Urinary bladder (tissue), 4 donors: ENCODE measurements around the gene TMEM30B. TPM values are rescaled to one million over a fixed set of nuclear protein-coding genes. Genes with fewer than 3 reads are reported as not detected.

Experiments
- DNase-seq: peaks from one replicate; pipeline ENCODE4 v3.0.0-alpha.2; 2015; ENCODE audit errors: extremely low spot score
- H3K27ac ChIP-seq: one replicate; pipeline ENCODE4 v1.5.1; 2013; ENCODE audit warnings: low read depth, mild to moderate bottlenecking, moderate library complexity
- H3K36me3 ChIP-seq: one replicate; pipeline ENCODE4 v1.6.1; 2013; ENCODE audit warnings: mild to moderate bottlenecking, moderate library complexity; ENCODE audit not compliant: insufficient read depth
- H3K4me1 ChIP-seq: one replicate; pipeline ENCODE4 v1.6.1; 2013; ENCODE audit warnings: mild to moderate bottlenecking, moderate library complexity; ENCODE audit not compliant: insufficient read depth
- H3K4me3 ChIP-seq: one replicate; pipeline ENCODE4 v1.5.1; 2013; ENCODE audit warnings: low read depth, low read length
- WGBS: extraction: QIAGEN DNeasy Blood & Tissue Kit; methylation state at CpG from one replicate; pipeline ENCODE4 v1.1.7; 2013; 5-methylcytosine and 5-hydroxymethylcytosine counted together
- polyA plus RNA-seq: library from polyadenylated mRNA; stranded (reverse); fragments of 200-250 nt; gene quantifications from one replicate; pipeline ENCODE4 v1.2.3, GENCODE V29; 2013
- total RNA-seq: library from RNA; depleted of rRNA; stranded (reverse); fragments of >200 nt; gene quantifications from one replicate; pipeline ENCODE4 v1.2.3, GENCODE V29; 2014
- donor health status: healthy with polysubstance abuse.
- donor health status: healthy.

TMEM30B gene
- total and polyA plus RNA-seq, 2 donors: 9.3 to 9.8 TPM

DNA sequence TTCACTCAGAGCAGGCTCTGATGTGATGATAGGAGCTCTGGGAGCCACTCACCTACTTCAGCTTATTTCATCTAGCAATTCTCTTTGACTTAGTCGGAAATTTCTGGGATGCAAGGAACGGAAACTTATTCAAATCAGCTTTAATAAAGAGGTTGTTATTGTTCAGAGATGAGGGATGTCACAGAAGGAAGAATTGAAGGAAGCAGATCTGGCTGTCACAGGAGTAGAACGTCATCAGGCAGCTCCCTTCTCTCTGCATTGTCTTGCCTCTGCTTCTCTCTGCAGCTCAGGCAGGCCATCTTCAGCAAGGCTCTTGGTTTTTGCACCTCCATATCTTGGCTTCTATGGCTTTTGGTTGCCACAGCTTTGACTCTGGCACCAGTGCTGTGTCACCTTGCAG is 7.6 kb upstream of the TMEM30B start:
- no peak for DNase-seq
- no peaks in the 10 kb centered on the region for H3K4me1 ChIP-seq
- no peak overlapping the region for H3K27ac ChIP-seq
- H3K4me3 ChIP-seq: no peak overlapping the region
- 78% methylated on average over 3 of the region's 3 CpGs for WGBS
- H3K36me3 ChIP-seq: no peaks in the 10 kb centered on the region

DNA sequence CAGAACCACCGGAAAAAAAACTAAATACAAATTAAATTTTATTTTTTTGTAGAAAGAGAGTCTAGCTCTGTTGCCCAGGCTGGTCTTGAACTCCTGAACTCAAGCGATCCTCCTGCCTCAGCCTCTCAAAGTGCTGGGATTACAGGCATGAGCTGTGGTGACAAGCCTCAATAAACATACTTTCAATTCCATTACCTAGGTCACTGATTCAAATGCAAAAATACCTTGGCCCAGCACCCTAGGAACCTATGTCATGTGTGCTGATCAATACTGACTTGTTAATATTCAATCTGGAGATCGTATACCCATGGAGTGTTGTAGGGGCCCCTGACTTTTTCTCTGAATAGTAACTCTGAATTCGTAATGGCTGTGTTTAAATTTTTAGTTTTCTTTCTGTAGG is 7.1 kb upstream of the TMEM30B start:
- Histone ChIP-seq H3K4me1 (no peaks in the 10 kb centered on the region), H3K4me3 (no peak overlapping the region), H3K27ac (no peak overlapping the region), H3K36me3 (no peaks in the 10 kb centered on the region)
- DNase-seq: no peak
- WGBS: 87% methylated on average over 4 of the region's 4 CpGs

DNA sequence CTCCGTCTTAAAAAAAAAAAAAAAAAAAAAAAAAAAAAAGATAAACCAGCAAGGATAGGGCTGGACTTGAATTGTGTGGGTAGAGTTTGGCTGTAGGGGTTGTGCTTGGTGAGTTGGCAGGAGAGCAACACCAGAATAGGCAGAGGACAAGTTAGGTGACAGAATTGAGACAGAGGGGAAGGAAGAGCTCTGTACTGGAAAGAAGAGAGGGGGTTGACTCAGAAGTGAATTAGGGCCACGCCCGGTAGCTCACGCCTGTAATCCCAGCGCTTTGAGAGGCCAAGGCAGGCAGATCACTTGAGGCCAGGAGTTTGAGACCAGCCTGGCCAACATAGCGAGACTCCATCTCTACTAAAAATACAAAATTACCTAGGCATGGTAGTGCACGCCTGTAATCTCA is 6.1 kb upstream of the TMEM30B start:
- no peak overlapping the region for H3K4me3 ChIP-seq
- H3K36me3 ChIP-seq: no peaks in the 10 kb centered on the region
- no peak overlapping the region for H3K27ac ChIP-seq
- 85% methylated on average over 7 of the region's 7 CpGs for WGBS
- DNase-seq: no peak
- no peaks in the 10 kb centered on the region for H3K4me1 ChIP-seq

DNA sequence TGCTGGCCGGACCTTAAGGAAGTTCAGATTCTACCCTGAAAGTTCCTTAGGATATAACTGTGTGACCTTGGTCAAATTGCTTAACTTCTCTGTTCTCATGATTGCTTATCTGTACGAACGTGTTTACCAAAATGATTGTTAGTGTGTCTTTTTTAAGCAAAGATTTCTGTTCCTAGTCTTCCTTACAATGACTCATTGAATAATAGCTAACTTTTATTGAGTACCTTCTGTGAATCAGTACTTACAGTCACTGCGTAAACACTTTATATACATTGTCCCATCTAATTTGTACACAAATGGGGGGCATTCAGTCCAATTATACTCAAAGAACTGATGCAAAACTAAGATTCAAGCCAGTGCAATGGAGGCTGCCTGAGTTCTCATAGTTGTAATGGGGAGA is 4.2 kb upstream of the TMEM30B start:
- Histone ChIP-seq H3K4me3 (no peak overlapping the region), H3K27ac (no peak overlapping the region), H3K4me1 (no peaks in the 10 kb centered on the region), H3K36me3 (no peaks in the 10 kb centered on the region)
- no peak for DNase-seq
- WGBS: 72% methylated on average over 4 of the region's 4 CpGs

DNA sequence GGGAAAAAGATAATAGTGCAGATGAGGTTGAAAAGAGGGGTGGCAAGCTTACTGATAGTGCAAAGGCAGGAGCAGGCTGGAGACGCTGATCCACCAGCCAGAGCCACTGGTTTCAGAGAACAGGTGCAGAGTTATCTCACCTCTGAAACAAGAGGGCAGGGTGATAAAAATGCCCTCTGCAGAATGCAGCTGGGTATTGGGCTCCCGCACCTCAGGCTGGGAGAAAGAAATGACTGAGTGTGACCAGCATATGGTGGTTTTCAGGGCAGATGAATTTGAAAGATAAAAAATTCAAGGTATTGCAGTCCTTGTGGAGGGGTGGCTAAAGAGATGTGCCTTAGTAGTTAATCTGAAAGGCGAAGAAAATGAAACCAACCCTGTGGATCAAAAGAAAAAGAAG is 2.9 kb upstream of the TMEM30B start:
- no peaks in the 10 kb centered on the region for H3K36me3 ChIP-seq
- 86% methylated on average over 3 of the region's 3 CpGs for WGBS
- H3K27ac ChIP-seq: no peak overlapping the region
- no peak for DNase-seq
- H3K4me3 ChIP-seq: no peak overlapping the region
- no peaks in the 10 kb centered on the region for H3K4me1 ChIP-seq

DNA sequence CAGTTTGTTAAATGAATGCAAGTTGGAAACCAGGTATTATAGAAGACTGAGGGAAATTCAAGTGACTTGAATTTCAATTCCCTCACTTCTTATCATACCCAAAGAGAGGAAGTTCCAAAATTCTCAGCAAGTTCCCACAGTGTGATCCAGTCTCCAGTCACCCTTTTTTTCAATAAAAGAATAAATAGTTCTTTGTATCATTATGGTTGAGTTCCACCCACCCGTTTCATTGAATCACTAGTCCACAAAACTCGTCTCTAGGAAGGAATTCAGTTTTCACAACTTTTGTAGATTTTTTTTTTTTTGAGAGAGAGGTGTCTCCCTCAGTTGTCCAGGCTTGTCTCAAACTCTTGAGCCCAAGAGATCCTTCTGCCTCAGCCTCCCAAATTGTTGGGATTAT is 1.6 kb upstream of the TMEM30B start:
- no peak overlapping the region for H3K4me3 ChIP-seq
- no peaks in the 10 kb centered on the region for H3K4me1 ChIP-seq
- no peak for DNase-seq
- 81% methylated on average over 2 of the region's 2 CpGs for WGBS
- H3K27ac ChIP-seq: no peak overlapping the region
- no peaks in the 10 kb centered on the region for H3K36me3 ChIP-seq

DNA sequence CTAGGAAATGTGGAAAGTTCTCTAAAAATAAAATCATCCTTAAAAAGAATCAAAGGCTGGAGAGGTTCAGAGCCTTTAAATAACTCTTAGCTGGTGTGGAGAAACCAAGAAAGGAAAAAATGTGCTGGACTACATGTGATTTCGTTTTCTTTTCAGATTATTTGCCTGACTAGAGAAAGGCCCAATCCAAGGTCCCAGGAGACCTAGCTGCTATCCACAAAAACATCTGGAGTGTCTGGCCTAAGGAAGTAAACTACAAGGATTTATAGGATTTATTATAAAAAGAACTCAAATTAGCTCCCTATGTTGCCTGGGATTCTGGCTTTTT is 774 bp upstream of the TMEM30B start:
- no peaks in the 10 kb centered on the region for H3K36me3 ChIP-seq
- no peak overlapping the region for H3K27ac ChIP-seq
- H3K4me3 ChIP-seq: no peak overlapping the region
- DNase-seq: no peak
- H3K4me1 ChIP-seq: no peaks in the 10 kb centered on the region
- 77% methylated on average over 1 of the region's 1 CpG for WGBS

DNA sequence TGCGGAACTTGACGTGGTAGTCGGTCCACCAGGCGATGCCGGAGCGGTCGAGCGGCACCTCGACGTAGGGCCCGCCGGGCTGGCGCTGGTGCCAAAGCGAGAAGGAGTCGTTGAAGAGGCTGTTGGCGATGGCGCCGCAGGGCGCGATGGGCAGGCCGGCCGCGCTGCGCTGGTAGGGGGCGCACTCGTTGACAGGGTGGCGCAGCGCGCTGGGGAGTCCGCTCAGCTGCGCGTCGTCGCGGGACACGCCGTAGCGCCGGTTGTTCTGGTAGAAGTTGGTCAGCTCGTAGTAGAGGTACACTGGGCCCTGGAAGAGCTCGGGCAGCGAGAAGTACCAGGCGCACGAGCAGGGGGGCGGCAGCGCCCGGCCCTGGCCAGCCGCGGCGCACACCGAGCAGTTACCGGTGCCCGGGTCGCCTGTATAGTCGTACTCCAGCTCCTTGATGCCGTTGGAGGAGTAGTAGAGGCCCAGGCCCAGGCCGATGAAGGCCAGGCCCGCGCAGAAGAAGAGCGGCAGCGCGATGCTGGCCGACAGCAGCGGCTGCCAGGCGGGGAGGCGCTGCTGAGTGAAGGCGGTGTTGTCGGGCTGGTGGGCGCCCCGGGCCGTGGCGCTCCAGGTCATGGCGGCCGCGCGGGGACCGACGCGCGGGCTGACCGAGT is 482 bp downstream of the TMEM30B start:
- no peak for DNase-seq
- WGBS: under 1% methylated on average over 81 of the region's 81 CpGs
- Histone ChIP-seq H3K4me3 (peak overlapping the region; percentile 41), H3K27ac (peak overlapping the region; percentile 87), H3K36me3 (no peaks in the 10 kb centered on the region), H3K4me1 (no peaks in the 10 kb centered on the region)

DNA sequence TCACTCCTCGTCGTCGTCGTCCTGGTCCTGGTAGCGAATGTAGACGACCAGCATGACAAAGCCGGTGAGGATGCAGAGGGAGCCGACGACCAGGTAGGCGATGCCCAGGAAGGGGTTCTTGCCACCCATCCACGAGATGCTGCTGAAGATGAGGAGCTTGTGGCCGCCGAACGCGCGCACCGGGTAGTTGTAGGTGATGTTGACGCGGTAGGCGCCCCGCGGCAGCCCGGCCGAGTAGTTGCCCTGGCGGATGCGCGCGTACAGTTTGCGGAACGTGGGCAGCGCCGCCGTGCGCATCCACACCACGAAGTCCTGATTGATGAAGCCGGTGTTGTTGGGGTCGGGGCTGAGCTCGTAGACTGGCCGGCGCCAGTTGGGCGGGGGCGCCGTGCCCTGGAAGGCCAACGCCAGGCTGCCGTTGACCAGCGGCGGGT is 1.0 kb downstream of the TMEM30B start:
- Histone ChIP-seq H3K27ac (peak overlapping the region; percentile 87), H3K4me3 (peak overlapping the region; percentile 41), H3K36me3 (no peaks in the 10 kb centered on the region), H3K4me1 (no peaks in the 10 kb centered on the region)
- no peak for DNase-seq
- 13% methylated on average over 47 of the region's 47 CpGs for WGBS

DNA sequence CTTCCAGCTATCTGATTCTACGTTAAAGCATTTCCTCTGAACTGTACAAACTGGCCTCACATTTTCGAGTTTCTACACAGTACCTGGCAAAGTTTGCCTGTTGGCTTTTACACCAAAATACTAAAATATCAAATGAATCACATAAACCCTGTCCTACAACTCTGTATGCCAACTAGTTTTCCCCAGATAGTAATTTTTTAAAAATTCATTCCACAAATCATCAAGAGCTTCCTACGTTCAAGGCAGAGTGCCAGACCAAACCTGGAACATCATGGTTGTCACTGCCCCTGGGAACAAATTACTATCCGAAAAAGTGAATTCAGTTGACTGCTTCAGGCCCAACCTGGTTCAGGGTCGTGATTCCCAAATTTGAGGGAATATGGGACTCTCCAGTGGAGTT is 2.1 kb downstream of the TMEM30B start:
- Histone ChIP-seq H3K36me3 (no peaks in the 10 kb centered on the region), H3K4me1 (no peaks in the 10 kb centered on the region), H3K27ac (no peak overlapping the region), H3K4me3 (no peak overlapping the region)
- DNase-seq: no peak
- WGBS: 76% methylated on average over 5 of the region's 5 CpGs

DNA sequence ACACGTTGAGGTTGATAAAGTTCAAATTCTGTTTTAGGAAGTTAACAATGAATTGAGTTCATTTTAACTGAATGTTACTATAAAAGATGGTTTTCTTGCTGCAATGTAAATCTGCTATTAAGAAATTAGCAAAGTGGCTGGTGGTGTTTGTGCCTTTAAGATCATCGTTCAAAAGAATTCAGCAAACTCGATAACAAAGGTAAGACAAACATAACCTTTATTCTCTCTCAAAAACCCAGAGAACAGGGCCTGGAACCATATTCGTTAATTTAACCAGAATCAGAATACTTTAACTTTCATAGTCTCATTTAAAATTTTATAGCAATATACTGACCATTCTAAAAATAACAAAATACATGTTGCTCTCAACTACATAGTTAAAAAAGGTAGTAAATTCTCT is 3.4 kb downstream of the TMEM30B start:
- Histone ChIP-seq H3K4me3 (no peak overlapping the region), H3K4me1 (no peaks in the 10 kb centered on the region), H3K27ac (no peak overlapping the region), H3K36me3 (no peaks in the 10 kb centered on the region)
- 70% methylated on average over 4 of the region's 4 CpGs for WGBS
- DNase-seq: no peak

DNA sequence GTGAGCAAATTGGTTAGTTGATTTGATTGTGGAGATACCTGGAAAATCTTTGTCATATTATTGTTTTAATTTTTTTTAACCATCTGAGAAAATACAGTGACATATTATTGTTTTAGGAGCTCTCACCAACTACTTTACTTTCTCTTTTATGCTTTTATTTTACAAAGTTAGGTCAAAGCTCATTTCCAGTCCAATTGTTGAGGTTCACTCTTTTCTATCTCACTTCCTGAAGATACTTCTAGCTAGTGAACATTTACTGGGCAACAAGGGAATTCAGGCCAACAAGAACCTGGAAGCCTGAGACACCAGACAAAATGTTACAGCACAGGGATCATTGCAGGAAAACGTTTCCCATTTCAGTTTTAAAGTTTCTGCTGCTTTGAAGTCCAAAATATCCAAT is 3.9 kb downstream of the TMEM30B start:
- no peak overlapping the region for H3K27ac ChIP-seq
- DNase-seq: no peak
- H3K4me3 ChIP-seq: no peak overlapping the region
- WGBS: 49% methylated on average over 1 of the region's 1 CpG
- H3K4me1 ChIP-seq: no peaks in the 10 kb centered on the region
- no peaks in the 10 kb centered on the region for H3K36me3 ChIP-seq

DNA sequence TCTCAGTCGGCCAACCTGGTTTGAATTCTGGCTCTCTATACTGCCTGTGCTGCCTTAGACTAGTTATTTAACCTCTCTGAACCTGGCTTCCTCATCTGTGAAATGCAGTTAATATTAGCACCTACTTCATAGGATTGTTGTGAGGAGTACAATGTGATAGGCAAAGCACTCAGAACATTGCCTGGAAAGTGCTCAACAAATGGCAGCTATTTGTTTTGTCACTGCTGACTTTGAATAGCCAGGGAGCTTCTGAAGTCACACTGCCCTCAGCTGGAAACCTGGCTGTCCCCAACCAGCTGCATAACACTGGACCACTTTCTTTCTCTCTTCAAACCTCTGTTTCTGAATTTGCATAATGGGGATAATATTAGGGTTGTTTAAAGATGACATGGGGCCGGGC is 9.6 kb downstream of the TMEM30B start:
- WGBS: 91% methylated on average over 2 of the region's 2 CpGs
- DNase-seq: no peak
- no peak overlapping the region for H3K4me3 ChIP-seq
- no peak overlapping the region for H3K27ac ChIP-seq
- H3K36me3 ChIP-seq: no peaks in the 10 kb centered on the region
- no peaks in the 10 kb centered on the region for H3K4me1 ChIP-seq

DNA sequence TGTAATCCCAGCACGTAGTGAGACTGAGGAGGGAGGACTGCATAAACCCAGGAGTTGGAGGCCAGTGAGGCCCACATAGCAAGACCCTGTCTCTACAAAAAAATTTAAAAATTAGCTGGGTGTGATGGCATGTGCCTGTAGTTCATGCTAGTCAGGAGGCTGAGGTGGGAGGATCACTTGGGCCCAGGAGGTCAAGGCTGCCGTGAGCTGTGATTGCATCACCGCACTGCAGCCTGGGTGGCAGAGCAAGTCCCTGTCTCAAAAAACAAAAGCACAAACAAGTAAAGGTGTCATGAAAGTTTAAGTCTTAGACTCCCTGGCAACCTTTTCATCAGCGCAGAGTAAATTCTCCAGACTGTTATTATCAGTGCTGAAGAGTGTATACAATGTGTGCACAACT is 10.4 kb downstream of the TMEM30B start:
- DNase-seq: no peak
- H3K4me3 ChIP-seq: no peak overlapping the region
- no peaks in the 10 kb centered on the region for H3K4me1 ChIP-seq
- WGBS: 70% methylated on average over 4 of the region's 4 CpGs
- H3K27ac ChIP-seq: no peak overlapping the region
- no peaks in the 10 kb centered on the region for H3K36me3 ChIP-seq
